ENCODE data around the gene DENND1A.
A peak's percentile ranks its signal among the peaks of the same experiment; 100 is the strongest.
"Not testable (repeated sequence)": the region's sequence is repeated elsewhere in the genome, so short reads cannot be mapped to it uniquely, and the experiment has no call there.

The DENND1A gene

GRCh38 chr9:123408313-123409262, 521.3 kb downstream of the DENND1A start:
- no peak for TF ChIP-seq POLR2A (IDR thresholded peaks at IDR 0.05; ENCODE audit: low read depth, low read length)
- DNase-seq (ENCODE audit: insufficient read length, low spot score) (no peak), FAIRE-seq (no peak)

DNA sequence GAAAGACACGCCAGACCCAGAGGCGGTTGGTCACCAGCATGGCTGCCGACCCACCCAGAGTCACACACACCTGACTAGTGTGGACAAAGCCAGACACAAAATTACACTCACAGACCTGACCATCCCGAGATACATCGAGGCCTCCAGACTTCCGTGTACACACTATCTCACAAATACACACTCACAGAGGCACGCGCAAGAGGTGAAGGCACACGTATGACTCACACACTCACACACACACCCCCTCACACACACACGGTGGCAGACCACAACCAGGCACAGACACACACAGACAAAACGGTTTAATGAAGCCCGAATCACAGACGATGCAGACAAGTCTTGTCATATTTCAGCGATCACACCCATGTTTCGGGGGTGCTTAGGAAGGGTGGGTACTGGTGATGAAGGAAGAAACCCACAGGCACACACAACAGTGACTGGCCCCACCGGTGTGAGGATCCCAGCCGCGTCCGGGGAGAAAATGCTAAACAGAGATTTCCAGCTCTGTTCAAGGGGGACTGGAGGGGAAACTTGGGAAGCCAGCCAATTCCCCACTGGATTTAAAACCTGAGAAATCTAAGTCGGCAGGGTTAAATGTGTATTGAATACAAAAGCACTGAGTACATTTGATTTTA, 522.6 kb downstream of the DENND1A start:
- no peak for FAIRE-seq
- no peak for TF ChIP-seq POLR2A (IDR thresholded peaks at IDR 0.05; ENCODE audit: low read depth, low read length)
- DNase-seq (ENCODE audit: insufficient read length, low spot score) = no peak

DNA sequence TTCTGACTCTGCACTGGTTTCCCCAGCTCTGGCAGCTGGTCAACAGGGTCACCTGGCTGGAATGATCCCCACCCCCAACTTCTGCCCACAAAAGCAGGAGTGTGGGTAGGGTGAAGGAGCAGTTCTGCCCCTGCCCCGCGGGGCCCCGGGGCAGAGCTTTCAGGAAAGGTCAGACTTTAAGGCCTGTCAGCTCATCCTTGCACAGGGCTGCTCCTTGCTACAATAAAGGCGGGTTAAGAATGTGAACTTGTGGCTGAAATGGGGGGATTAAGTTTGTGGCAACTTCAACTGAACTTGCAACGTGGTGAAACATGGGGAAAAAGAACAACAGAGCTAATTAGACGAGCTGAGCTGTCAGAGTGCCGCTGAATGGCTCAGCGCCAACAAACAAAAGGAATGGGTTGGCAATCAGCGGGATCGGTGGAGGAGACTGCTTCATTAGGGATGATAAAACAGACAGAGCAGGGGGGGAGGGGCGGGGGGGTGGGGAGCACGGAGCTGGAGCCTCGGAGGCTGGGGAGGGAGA, 523.2 kb downstream of the DENND1A start:
- TF ChIP-seq POLR2A (IDR thresholded peaks at IDR 0.05; ENCODE audit: low read depth, low read length) = no peak
- DNase-seq (ENCODE audit: insufficient read length, low spot score) = no peak
- FAIRE-seq = no peak

DNA sequence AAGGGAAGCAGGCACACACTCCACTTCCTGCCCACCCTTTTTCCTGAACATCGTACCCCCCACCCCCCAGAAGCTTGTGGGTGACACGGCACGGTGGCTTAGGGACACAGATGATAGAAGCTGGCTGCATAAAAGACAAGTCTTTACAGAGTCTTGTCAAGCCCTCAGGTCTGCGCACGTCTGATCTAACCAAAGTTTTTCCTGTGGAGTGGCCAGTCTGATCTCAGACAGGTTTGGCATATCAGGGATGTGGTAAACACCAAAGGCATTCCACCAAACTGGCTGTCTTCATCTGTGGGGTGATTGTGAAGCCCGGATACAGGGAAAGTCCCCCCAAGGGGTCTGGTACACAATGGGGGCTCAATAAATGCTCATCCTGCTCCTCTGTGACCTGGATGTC, 523.9 kb downstream of the DENND1A start:
- no peak for DNase-seq (ENCODE audit: insufficient read length, low spot score)
- FAIRE-seq = no peak
- TF ChIP-seq POLR2A (IDR thresholded peaks at IDR 0.05; ENCODE audit: low read depth, low read length) = no peak

DNA sequence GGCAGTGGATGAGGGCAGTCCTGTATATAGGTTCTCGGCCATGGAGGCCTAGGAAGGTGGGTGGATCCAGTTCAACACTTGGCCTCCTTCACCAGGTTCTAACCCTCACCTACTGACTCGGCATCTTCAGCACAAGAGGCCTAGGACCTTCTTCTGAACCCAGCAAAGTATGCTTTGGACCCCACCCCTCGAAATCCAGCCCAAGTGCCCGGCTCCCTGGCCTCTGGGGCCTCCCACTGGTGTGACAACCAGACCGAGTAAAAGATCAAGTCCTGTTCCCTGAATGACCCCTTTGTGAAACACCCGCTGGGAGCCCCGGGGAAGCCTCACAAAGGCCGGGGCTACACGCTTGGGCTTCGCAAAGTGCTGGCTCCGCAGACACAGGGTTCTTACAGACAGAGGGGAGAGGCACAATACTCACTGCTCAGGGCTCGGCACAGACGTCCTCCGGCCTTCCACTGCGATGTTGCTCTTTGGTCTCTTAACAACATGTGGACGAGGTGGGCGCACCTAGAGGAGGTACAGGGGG, 526.9 kb downstream of the DENND1A start:
- FAIRE-seq = no peak
- no peak for TF ChIP-seq POLR2A (IDR thresholded peaks at IDR 0.05; ENCODE audit: low read depth, low read length)
- DNase-seq (ENCODE audit: insufficient read length, low spot score) = no peak

DNA sequence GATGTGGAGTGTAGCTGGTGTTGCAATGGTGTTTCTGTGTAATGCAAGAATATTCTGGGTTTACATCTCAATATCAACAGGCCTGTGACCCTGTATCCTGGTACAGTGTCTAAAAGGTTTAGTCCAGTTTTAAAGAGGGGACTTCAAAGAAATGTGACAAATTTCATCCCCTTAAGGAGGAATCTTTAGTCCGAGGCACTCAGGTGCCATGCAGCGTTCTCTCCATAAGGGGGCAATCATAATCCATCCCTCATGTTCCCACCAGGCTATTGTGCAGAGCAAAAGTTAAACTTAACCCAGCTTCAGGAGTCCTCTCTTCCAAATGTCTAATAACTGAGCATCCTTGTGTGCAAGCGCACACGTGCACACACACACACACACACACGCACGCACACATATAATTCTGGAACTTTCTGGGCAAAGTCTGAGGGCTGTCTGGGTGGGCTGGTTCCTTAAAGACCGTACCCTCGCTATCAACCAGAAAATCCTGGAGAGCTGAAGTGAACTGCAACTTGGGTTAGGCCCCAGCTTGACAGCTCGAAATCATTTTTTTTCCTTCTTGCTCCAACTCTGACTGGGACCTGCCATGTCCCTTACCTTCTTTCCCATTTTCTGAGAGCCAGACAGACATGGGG, 527.9 kb downstream of the DENND1A start:
- DNase-seq (ENCODE audit: insufficient read length, low spot score) (peak; percentile 87), FAIRE-seq (peak; percentile 30)
- TF ChIP-seq POLR2A (IDR thresholded peaks at IDR 0.05; ENCODE audit: low read depth, low read length) = no peak

GRCh38 chr9:123400926-123401503, 528.9 kb downstream of the DENND1A start:
- TF ChIP-seq POLR2A (IDR thresholded peaks at IDR 0.05; ENCODE audit: low read depth, low read length) = no peak
- FAIRE-seq (no peak), DNase-seq (ENCODE audit: insufficient read length, low spot score) (no peak)

DNA sequence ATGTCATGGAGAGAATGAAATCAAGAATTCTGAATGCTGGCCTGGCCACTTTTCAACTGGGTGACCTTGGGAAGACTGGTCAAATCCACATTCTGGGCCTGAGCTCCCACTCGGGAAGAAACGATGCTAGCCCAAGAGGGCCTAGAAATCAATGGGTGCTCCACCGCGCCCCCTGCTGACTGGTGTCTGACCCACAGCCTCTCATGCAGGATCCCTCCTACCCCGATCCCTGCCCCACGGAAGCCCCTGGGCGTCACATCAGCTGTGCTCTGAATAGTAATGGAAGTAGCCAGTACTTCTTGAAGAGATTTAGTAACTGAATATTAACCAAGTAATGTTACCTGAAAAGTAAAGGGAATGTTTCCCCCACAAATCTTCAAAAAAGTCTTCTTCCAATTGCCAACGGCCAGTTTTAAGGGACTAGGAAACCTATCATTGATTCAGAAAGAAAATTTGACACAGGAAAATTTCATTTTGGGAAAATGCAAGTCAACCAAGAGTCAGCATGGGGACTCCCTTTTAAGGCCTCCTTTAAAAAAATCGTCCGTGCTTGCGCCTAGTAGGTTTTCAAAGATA, 530.0 kb downstream of the DENND1A start:
- TF ChIP-seq POLR2A (IDR thresholded peaks at IDR 0.05; ENCODE audit: low read depth, low read length) = no peak
- DNase-seq (ENCODE audit: insufficient read length, low spot score) (no peak), FAIRE-seq (no peak)

DNA sequence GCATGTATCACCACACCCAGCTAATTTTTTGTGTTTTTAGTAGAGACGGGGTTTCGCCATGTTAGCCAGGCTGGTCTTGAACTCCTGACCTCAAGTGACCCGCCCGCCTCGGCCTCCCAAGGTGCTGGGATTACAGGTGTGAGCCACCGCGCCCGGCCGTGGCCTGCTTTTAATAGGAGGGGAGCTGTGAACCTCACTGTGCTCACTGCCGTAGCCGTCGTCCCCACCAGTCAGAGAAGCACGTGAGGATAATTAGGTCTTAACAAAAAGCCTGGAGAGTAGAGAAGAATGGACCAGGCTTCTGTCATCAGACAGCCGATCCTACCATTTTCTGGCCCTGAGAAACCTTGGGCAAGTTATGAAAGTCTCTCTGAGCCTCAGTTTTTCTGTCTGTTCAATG, 531.0 kb downstream of the DENND1A start:
- not testable (repeated sequence) for FAIRE-seq; DNase-seq (ENCODE audit: insufficient read length, low spot score)

DNA sequence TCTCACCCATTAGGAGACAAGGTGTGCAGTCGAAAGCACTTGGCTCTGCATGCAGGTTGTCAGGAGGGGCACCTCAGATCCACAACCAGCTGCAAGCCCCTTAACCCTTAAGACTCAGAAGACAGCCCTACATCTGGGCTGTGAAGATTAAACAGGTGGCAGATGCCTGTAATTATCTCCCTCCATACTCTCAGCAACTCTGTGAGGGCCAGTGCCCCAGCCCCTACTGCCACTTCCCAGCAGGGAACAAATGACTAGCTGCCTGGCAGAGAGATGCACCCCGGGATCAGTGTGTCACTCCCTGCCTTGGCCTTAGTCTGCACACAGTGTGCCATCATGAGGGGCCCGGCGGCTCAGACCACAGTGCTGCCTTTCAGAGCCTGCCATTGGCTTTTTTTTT, 532.0 kb downstream of the DENND1A start:
- FAIRE-seq (no peak), DNase-seq (ENCODE audit: insufficient read length, low spot score) (no peak)
- no peak for TF ChIP-seq POLR2A (IDR thresholded peaks at IDR 0.05; ENCODE audit: low read depth, low read length)

DNA sequence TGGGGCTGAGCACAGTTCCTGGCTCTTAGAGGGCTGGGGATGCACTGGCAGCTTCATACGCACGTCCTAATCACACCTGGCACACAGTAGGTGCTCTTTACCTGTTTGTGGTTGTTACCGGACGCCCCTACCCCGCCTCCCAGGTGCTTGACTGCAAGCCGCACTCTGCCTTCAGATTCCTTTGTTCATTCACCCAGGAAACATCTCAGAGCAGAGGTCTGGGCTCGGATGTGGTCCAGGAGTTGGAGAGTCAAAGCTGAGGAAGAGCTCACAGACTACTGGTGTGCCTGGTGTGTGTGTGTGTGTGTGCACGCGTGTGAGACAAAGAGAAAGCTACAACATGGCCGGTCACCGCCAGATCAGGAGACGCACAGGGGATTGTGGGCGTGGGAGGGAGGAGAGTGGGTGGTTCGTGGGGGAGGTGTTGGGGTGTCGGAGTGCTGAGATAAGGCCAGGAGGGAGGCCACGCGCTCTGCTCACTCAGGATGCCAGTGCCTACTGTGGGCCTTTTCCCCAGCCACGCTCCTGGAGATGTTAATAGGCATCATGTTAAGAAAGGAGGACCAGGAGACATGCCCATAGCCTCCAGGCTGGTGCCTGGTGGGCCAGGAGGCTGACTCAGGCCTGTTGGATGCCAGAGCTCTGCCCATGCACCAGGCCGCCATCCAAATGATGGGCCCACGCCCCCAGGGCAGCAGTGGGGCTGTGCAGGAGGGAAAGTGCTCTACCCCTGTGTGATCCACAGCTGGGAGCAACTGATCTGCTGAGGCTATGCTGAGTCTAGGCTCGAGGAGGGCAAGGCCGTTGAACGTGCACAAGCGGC, 534.0 kb downstream of the DENND1A start:
- DNase-seq (ENCODE audit: insufficient read length, low spot score) (no peak), FAIRE-seq (no peak)
- no peak for TF ChIP-seq POLR2A (IDR thresholded peaks at IDR 0.05; ENCODE audit: low read depth, low read length)

DNA sequence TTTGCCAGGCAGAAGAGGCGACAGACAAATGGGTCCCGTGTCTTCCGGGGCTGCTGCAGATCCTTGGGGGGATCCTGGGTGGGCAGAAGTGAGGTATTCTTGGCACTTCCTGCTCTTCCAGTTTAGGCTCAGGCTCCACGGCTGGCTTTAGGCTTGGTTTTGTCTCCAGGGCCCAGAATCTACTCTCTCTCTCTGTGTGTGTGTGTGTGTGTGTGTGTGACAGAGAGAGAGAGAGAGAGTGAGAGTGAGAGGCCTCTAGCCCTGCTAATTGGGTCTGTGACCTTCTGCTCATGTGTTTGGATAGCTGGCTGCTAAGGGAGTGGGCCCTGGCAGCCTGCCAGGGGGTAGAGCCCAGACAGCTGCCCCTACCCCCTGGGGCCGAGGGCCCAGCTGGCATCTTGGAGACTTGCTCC, 534.6 kb downstream of the DENND1A start:
- FAIRE-seq (no peak), DNase-seq (ENCODE audit: insufficient read length, low spot score) (no peak)
- no peak for TF ChIP-seq POLR2A (IDR thresholded peaks at IDR 0.05; ENCODE audit: low read depth, low read length)
